Parietal lobe (tissue), 1 donor: ENCODE results near the gene SSBP3. TPM values are rescaled to one million over a fixed set of nuclear protein-coding genes. Genes with fewer than 3 reads are reported as not detected.

Experiments
- total RNA-seq: library from RNA; depleted of rRNA; stranded (reverse); fragments of >200 nt; gene quantifications from one replicate; pipeline ENCODE4 v1.2.3, GENCODE V29; 2014

Gene SSBP3
- 58.8 TPM for total RNA-seq

DNA sequence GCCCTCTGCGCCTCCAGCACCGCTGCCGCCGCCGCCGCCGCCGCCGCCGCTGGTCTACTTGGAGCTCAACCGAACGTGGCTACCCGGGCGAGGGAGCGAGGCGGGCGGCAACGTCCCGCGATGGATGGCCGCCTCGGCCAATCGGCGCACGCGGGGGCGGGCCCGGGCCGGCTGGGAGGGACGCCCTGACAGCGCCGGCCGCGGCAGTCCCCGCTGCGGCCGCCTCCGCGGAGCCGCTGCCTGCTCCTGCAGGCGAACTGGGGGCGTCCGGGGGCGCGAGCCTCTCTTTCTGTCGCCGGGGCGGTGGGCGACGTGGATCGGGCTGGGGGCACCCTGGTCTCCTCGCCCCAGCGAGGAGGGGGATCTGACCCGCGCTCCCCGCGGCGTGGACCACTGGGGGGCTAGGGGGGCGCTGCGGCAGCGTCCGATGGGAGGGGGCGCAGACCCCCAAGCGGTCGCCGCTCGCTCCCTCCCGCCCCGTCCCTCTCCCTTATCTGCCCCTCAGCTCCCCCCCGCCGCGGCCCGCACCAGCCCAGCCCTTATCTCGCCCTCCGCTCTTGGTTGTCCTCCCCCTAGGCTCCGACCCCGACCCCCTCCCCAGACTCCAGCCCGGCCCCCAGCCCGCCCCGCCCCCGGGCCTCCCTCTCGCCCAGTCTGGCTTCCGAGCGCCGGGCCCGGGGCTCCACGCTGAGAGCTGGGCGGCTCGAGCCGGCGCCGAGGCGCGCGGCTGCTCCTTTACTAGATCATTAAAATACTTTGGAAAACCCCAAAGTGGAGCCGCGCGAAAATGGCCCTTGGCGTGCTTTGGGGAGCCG is at the start of gene SSBP3:
Gene SSBP3, minus strand, starts transcription at position 56 of the 815 bp plus-strand sequence.

DNA sequence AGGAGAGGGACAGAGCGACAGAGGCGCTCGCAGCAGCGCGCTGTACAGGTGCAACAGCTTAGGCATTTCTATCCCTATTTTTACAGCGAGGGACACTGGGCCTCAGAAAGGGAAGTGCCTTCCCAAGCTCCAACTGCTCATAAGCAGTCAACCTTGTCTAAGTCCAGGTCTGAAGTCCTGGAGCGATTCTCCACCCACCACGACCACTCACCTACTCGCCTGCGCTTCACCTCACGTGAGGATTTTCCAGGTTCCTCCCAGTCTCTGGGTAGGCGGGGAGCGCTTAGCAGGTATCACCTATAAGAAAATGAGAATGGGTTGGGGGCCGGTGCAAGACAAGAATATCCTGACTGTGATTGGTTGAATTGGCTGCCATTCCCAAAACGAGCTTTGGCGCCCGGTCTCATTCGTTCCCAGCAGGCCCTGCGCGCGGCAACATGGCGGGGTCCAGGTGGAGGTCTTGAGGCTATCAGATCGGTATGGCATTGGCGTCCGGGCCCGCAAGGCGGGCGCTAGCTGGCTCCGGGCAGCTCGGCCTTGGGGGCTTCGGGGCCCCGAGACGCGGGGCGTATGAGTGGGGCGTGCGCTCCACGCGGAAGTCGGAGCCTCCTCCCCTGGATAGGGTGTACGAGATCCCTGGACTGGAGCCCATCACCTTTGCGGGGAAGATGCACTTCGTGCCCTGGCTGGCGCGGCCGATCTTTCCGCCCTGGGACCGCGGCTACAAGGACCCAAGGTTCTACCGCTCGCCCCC is 206.3 kb downstream of the SSBP3 start, which contains the start of the genes CYB5RL and MRPL37:
Gene CYB5RL, minus strand, starts transcription at position 266 of the 754 bp plus-strand sequence. CDS start 4,414 bp downstream, outside the sequence.
Gene MRPL37, plus strand, starts transcription at position 403 of the 754 bp plus-strand sequence. Its CDS starts 77 bp downstream, at position 480.

Other genes starting within 250 kb of the SSBP3 start
- 6.6 TPM for gene CYB5RL, start 206.4 kb downstream of the SSBP3 start, total RNA-seq
- 31.0 TPM for gene MRPL37, start 206.2 kb downstream of the SSBP3 start, total RNA-seq
- 7.2 TPM for gene ACOT11, start 141.8 kb upstream of the SSBP3 start, total RNA-seq
- not detected for gene FAM151A, start 217.1 kb upstream of the SSBP3 start, total RNA-seq
- gene MROH7, start 235.4 kb upstream of the SSBP3 start, total RNA-seq = 2.5 TPM